ENCODE data around the gene VGLL4. TPM values are rescaled to one million over a fixed set of nuclear protein-coding genes. Genes with fewer than 3 reads are reported as not detected.

VGLL4 gene
- total RNA-seq, 1 experiment from 2014 or later: 66.0 TPM

DNA sequence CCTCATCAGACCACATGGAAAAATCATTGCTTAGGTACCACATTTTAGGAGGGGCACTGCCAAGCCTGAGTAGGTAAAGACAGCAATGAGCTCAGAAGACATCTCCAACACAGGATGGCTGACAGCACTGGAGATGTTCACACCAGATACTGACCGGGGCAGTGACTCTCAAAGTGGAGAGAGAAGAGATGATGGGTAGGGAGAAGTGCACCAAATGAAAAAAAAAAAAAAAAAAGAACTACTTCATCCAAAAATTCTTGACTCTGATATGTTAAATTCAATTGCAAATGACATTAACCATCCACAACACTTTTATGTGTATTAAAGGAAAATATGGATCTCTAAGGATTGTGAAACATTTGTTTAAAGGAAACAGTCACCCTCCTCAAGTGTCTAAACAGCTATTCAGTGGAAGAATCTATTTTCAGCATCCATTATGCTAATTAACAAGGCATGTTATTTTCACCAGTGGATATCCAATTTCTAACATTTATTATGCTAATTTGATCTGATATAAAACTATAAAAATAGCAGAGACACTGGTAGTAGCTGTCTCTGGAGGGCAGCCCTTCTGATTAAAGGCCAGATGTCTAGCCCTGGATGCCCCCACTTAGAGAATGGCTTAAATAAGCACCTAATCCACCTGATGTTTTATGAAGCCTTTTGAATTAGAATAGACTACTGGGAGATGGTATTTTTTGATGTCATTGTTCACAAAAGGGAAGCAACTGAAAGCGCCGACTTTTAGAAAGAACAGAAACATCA lies 48.2 kb upstream of the VGLL4 start:
- ChIA-PET POLR2A (no interaction called here), CTCF (no interaction called here)
- H3K4me3 ChIP-seq (ENCODE audit: low read depth in 2 of 2, low read length in 2 of 2): no peak overlapping the region
- H3K36me3 ChIP-seq (ENCODE audit: control insufficient read depth, insufficient read depth, low read length): no peaks in the 10 kb centered on the region
- no TSS peak for BruUV-seq (replicated peaks)
- H3K27me3 ChIP-seq (ENCODE audit: control insufficient read depth, insufficient read depth, low read length): no peaks in the 10 kb centered on the region
- no peak overlapping the region for H3K27ac ChIP-seq (ENCODE audit: low read length)
- H3K9me3 ChIP-seq (ENCODE audit: control insufficient read depth, insufficient read depth, low read depth, low read length): no peaks in the 10 kb centered on the region
- TF ChIP-seq TCF7L2 (IDR thresholded peaks at IDR 0.05; ENCODE audit: low read depth, low read length) (no peak), SIN3A (IDR thresholded peaks at IDR 0.05; ENCODE audit: borderline replicate concordance, insufficient read depth, low read depth, low read length) (no peak), POLR2AphosphoS5 (IDR thresholded peaks at IDR 0.05; ENCODE audit: low read depth, low read length) (no peak)
- TF ChIP-seq, protein P1, sequence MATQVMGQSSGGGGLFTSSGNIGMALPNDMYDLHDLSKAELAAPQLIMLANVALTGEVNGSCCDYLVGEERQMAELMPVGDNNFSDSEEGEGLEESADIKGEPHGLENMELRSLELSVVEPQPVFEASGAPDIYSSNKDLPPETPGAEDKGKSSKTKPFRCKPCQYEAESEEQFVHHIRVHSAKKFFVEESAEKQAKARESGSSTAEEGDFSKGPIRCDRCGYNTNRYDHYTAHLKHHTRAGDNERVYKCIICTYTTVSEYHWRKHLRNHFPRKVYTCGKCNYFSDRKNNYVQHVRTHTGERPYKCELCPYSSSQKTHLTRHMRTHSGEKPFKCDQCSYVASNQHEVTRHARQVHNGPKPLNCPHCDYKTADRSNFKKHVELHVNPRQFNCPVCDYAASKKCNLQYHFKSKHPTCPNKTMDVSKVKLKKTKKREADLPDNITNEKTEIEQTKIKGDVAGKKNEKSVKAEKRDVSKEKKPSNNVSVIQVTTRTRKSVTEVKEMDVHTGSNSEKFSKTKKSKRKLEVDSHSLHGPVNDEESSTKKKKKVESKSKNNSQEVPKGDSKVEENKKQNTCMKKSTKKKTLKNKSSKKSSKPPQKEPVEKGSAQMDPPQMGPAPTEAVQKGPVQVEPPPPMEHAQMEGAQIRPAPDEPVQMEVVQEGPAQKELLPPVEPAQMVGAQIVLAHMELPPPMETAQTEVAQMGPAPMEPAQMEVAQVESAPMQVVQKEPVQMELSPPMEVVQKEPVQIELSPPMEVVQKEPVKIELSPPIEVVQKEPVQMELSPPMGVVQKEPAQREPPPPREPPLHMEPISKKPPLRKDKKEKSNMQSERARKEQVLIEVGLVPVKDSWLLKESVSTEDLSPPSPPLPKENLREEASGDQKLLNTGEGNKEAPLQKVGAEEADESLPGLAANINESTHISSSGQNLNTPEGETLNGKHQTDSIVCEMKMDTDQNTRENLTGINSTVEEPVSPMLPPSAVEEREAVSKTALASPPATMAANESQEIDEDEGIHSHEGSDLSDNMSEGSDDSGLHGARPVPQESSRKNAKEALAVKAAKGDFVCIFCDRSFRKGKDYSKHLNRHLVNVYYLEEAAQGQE (IDR thresholded peaks at IDR 0.05; ENCODE audit: insufficient read depth in 1 of 2, low read depth in 2 of 2, low read length in 1 of 2): no peak
- TF ChIP-seq, protein P2, sequence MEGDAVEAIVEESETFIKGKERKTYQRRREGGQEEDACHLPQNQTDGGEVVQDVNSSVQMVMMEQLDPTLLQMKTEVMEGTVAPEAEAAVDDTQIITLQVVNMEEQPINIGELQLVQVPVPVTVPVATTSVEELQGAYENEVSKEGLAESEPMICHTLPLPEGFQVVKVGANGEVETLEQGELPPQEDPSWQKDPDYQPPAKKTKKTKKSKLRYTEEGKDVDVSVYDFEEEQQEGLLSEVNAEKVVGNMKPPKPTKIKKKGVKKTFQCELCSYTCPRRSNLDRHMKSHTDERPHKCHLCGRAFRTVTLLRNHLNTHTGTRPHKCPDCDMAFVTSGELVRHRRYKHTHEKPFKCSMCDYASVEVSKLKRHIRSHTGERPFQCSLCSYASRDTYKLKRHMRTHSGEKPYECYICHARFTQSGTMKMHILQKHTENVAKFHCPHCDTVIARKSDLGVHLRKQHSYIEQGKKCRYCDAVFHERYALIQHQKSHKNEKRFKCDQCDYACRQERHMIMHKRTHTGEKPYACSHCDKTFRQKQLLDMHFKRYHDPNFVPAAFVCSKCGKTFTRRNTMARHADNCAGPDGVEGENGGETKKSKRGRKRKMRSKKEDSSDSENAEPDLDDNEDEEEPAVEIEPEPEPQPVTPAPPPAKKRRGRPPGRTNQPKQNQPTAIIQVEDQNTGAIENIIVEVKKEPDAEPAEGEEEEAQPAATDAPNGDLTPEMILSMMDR (IDR thresholded peaks at IDR 0.05): no peak
- no peaks in the 10 kb centered on the region for H3K4me1 ChIP-seq (ENCODE audit: control insufficient read depth, insufficient read depth, low read length)
- intact Hi-C loops (cut with micrococcal nuclease; ENCODE audit: unreplicated experiment): no loop called here
- in situ Hi-C loops (cut with HindIII; ENCODE audit: low pct_unique_long_range_greater_than_20kb, low sequenced_read_pairs): no loop called here
- no peak for ATAC-seq
- DNase-seq (ENCODE audit: low read depth, low spot score): no peak

DNA sequence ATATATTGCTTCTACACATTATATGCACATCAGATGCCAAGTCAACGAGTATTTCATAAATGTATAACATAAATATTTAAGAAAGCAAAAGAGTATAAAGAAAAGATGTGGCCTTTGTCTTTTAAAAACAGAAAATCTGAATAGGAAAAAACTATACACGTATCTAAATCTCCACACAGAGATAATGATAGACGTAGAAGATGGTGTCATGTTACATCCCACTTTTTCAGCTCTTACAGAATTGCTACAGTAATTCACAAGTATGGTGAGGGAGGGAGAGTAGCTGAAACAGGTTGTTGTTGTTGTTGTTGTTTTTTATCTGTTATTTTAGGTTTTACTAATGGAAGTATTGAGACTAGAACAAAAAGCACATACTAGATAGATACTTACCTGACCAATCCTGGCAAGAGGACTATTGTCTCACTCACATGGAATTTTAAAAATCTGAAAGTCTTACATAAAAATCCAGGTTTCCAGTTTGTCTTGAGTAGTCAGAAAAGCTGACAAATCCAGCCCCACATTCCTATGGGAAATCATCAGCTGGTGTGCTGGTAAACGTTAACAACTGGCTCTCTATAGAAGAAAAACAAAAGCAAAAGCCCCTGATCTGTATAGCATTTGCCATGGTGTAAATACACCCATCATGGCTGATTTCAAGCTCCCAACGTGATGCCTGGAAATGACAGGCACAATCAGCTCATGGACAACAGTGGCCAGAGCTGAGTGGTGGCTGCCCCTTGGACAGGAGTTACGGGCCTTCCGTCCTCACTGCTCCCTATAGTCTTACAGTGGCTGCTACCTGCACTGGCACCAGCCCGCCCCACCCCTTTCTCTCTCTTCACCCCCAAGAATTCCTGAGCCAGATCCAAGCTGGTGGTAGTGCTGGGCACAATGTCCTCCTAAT lies 47.4 kb upstream of the VGLL4 start:
- no peak overlapping the region for H3K27ac ChIP-seq (ENCODE audit: low read length)
- POLR2A ChIA-PET: interaction anchor here (0.7 kb wide), 1 partner anchor 10 kb away, joined by 3 read pairs; no protein-coding TSS in a partner anchor
- no peaks in the 10 kb centered on the region for H3K27me3 ChIP-seq (ENCODE audit: control insufficient read depth, insufficient read depth, low read length)
- no peaks in the 10 kb centered on the region for H3K36me3 ChIP-seq (ENCODE audit: control insufficient read depth, insufficient read depth, low read length)
- CTCF ChIA-PET: no interaction called here
- no peak overlapping the region for H3K4me3 ChIP-seq (ENCODE audit: low read depth in 2 of 2, low read length in 2 of 2)
- no peaks in the 10 kb centered on the region for H3K4me1 ChIP-seq (ENCODE audit: control insufficient read depth, insufficient read depth, low read length)
- in situ Hi-C loops (cut with HindIII; ENCODE audit: low pct_unique_long_range_greater_than_20kb, low sequenced_read_pairs) (no loop called here), intact Hi-C loops (cut with micrococcal nuclease; ENCODE audit: unreplicated experiment) (no loop called here)
- H3K9me3 ChIP-seq (ENCODE audit: control insufficient read depth, insufficient read depth, low read depth, low read length): no peaks in the 10 kb centered on the region
- BruUV-seq (replicated peaks): no TSS peak
- ATAC-seq: no peak; the same call in 1 of the 2 replicates
- DNase-seq (ENCODE audit: low read depth, low spot score): no peak
- TF ChIP-seq TCF7L2 (IDR thresholded peaks at IDR 0.05; ENCODE audit: low read depth, low read length) (no peak), POLR2AphosphoS5 (IDR thresholded peaks at IDR 0.05; ENCODE audit: low read depth, low read length) (no peak), SIN3A (IDR thresholded peaks at IDR 0.05; ENCODE audit: borderline replicate concordance, insufficient read depth, low read depth, low read length) (no peak)
- TF ChIP-seq, protein P2 (IDR thresholded peaks at IDR 0.05): no peak
- TF ChIP-seq, protein P1 (IDR thresholded peaks at IDR 0.05; ENCODE audit: insufficient read depth in 1 of 2, low read depth in 2 of 2, low read length in 1 of 2): no peak
